Smooth muscle cell (in vitro differentiated cells): ENCODE measurements around the gene SCUBE1. TPM values are rescaled to one million over a fixed set of nuclear protein-coding genes. Genes with fewer than 3 reads are reported as not detected.

Experiments used
- DNase-seq: peaks from one replicate; lab custom pipeline; 2025; ENCODE audit not compliant: unreplicated experiment; lab: John Stamatoyannopoulos, UW
- H2AFZ ChIP-seq: fragments of 200-600 bp; sonication (generic); 2 replicates; pipeline ENCODE4 v1.6.0; 2016; ENCODE audit warnings: antibody characterized with exemption, low read depth, mild to moderate bottlenecking
- H3F3A ChIP-seq: fragments of 200-600 bp; sonication (generic); 2 replicates; pipeline ENCODE4 v1.6.0; 2017; ENCODE audit warnings: antibody characterized with exemption, low read depth
- H3K27ac ChIP-seq: fragments of 200-600 bp; sonication (generic); 2 replicates; pipeline ENCODE4 v1.5.1; 2016; ENCODE audit warnings: low read depth, mild to moderate bottlenecking
- H3K27me3 ChIP-seq: fragments of 200-600 bp; sonication (generic); 2 replicates; pipeline ENCODE4 v1.6.1; 2016; ENCODE audit warnings: low read depth, mild to moderate bottlenecking
- H3K36me3 ChIP-seq: fragments of 200-600 bp; sonication (generic); 2 replicates; pipeline ENCODE4 v1.5.1; 2016; ENCODE audit warnings: low read depth
- H3K4me1 ChIP-seq: fragments of 200-600 bp; sonication (generic); 2 replicates; pipeline ENCODE4 v1.5.1; 2016; ENCODE audit warnings: low read depth
- H3K4me2 ChIP-seq: fragments of 200-600 bp; sonication (generic); 2 replicates; pipeline ENCODE4 v1.6.0; 2016; ENCODE audit warnings: mild to moderate bottlenecking
- H3K4me3 ChIP-seq: fragments of 200-600 bp; sonication (generic); 2 replicates; pipeline ENCODE4 v1.5.1; 2016; ENCODE audit warnings: mild to moderate bottlenecking
- H3K79me2 ChIP-seq: fragments of 200-600 bp; sonication (generic); 2 replicates; pipeline ENCODE4 v1.6.0; 2016; ENCODE audit warnings: low read depth, mild to moderate bottlenecking
- H3K9ac ChIP-seq: fragments of 200-600 bp; sonication (generic); 2 replicates; pipeline ENCODE4 v1.6.0; 2016; ENCODE audit warnings: low read depth
- H3K9me3 ChIP-seq: fragments of 200-600 bp; sonication (generic); replicated peaks from 2 replicates; pipeline ENCODE4 v1.5.1; 2016; ENCODE audit warnings: low read depth
- H4K20me1 ChIP-seq: fragments of 200-600 bp; sonication (generic); 2 replicates; pipeline ENCODE4 v1.6.0; 2016; ENCODE audit warnings: low read depth
- CTCF ChIP-seq: fragments of 200-600 bp; sonication (generic); IDR thresholded peaks from 2 replicates; pipeline ENCODE4 v1.5.1; 2017; ENCODE audit warnings: borderline replicate concordance, mild to moderate bottlenecking, antibody characterized with exemption; ENCODE audit not compliant: insufficient read depth, poor library complexity, severe bottlenecking
- WGBS: methylation state at CpG from one replicate; pipeline ENCODE4 v1.1.7; 2016; ENCODE audit warnings: low lambda C conversion rate; 5-methylcytosine and 5-hydroxymethylcytosine counted together
- polyA plus RNA-seq: library from polyadenylated mRNA; unstranded; fragments of >200 nt; fragmentation: Nextera tagmentation; extraction: Ambion mirVana; gene quantifications from 2 replicates; pipeline ENCODE4 v1.2.1, GENCODE V29; 2016
- total RNA-seq: library from RNA; depleted of rRNA; stranded (reverse); fragments of >200 nt; gene quantifications from 2 replicates; pipeline ENCODE4 v1.2.3, GENCODE V29; 2014

Gene SCUBE1
- total and polyA plus RNA-seq, 2 experiments from 2014 or later = 13.4 to 16.3 TPM

GRCh38 chr22:43218786-43219185 is 124.4 kb downstream of the SCUBE1 start:
- Histone ChIP-seq H3K4me3 (no peak overlapping the region), H3K36me3 (no peaks in the 10 kb centered on the region), H3K9ac (no peak overlapping the region), H3K4me2 (no peak overlapping the region), H3K4me1 (no peaks in the 10 kb centered on the region), H3K27ac (no peak overlapping the region), H3F3A (no peaks in the 10 kb centered on the region), H4K20me1 (no peaks in the 10 kb centered on the region), H3K79me2 (no peaks in the 10 kb centered on the region), H3K9me3 (no peaks in the 10 kb centered on the region), H3K27me3 (no peaks in the 10 kb centered on the region), H2AFZ (no peak overlapping the region)
- no peak for TF ChIP-seq CTCF
- 92% methylated on average over 1 of the region's 1 CpG for WGBS
- no peak for DNase-seq

GRCh38 chr22:43217285-43218030 is 125.7 kb downstream of the SCUBE1 start:
- H3K9me3 ChIP-seq = no peaks in the 10 kb centered on the region
- H4K20me1 ChIP-seq = no peaks in the 10 kb centered on the region
- H3F3A ChIP-seq = no peaks in the 10 kb centered on the region
- H3K4me1 ChIP-seq = no peaks in the 10 kb centered on the region
- H3K4me3 ChIP-seq = no peak overlapping the region
- H3K27ac ChIP-seq = no peak overlapping the region
- WGBS = 86% methylated on average over 25 of the region's 32 CpGs
- no peak for TF ChIP-seq CTCF
- H3K4me2 ChIP-seq = no peak overlapping the region
- H2AFZ ChIP-seq = no peak overlapping the region
- H3K9ac ChIP-seq = no peak overlapping the region
- H3K79me2 ChIP-seq = no peaks in the 10 kb centered on the region
- DNase-seq = no peak
- no peaks in the 10 kb centered on the region for H3K27me3 ChIP-seq
- H3K36me3 ChIP-seq = no peaks in the 10 kb centered on the region

- Histone ChIP-seq H3K27ac (no peak overlapping the region), H3K27me3 (no peaks in the 10 kb centered on the region), H3K4me3 (no peak overlapping the region), H3K36me3 (no peaks in the 10 kb centered on the region), H2AFZ (no peak overlapping the region), H3K79me2 (no peaks in the 10 kb centered on the region), H3F3A (no peaks in the 10 kb centered on the region), H3K9ac (no peak overlapping the region), H3K4me1 (no peaks in the 10 kb centered on the region), H3K9me3 (no peaks in the 10 kb centered on the region), H3K4me2 (no peak overlapping the region), H4K20me1 (no peaks in the 10 kb centered on the region)
- no peak for TF ChIP-seq CTCF
- WGBS = 76% methylated on average over 3 of the region's 6 CpGs
- no peak for DNase-seq
These were observed 126.4 kb downstream of the SCUBE1 start for GRCh38 chr22:43216738-43217137.

- WGBS = 87% methylated on average over 12 of the region's 12 CpGs
- no peak overlapping the region for H3K27ac ChIP-seq
- no peaks in the 10 kb centered on the region for H3K27me3 ChIP-seq
These were observed 129.2 kb downstream of the SCUBE1 start for GRCh38 chr22:43213962-43214361.

More at GRCh38 chr22:43213962-43214361, 129.2 kb downstream of the SCUBE1 start:
- no peak for TF ChIP-seq CTCF
- Histone ChIP-seq H3K4me2 (no peak overlapping the region), H3K4me3 (no peak overlapping the region), H3K4me1 (no peaks in the 10 kb centered on the region), H3K79me2 (no peaks in the 10 kb centered on the region), H3K9ac (no peak overlapping the region), H3K9me3 (no peaks in the 10 kb centered on the region), H4K20me1 (no peaks in the 10 kb centered on the region), H3F3A (no peaks in the 10 kb centered on the region), H2AFZ (no peak overlapping the region), H3K36me3 (no peaks in the 10 kb centered on the region)
- DNase-seq = no peak
